SK-N-SH (cell line): ENCODE data around the gene TOX4. TPM values are rescaled to one million over a fixed set of nuclear protein-coding genes. Genes with fewer than 3 reads are reported as not detected.
"Not testable (repeated sequence)": the region's sequence is repeated elsewhere in the genome, so short reads cannot be mapped to it uniquely, and the experiment has no call there.

Experiments used
- CTCF ChIA-PET: fragments of 300-600, 350-600 bp; formaldehyde crosslinking; extraction: SDS; loops from one replicate; lab custom pipeline; 2021; lab: Yijun Ruan, JAX
- POLR2A ChIA-PET: fragments of 350-600 bp; sonication (Branson Sonifier 250); formaldehyde crosslinking; extraction: SDS; loops from one replicate; lab custom pipeline; 2020; ENCODE audit warnings: antibody characterized with exemption, inconsistent platforms; lab: Yijun Ruan, JAX
- DNase-seq: peaks from one replicate; pipeline ENCODE4 v3.0.0; 2012
- H2AFZ ChIP-seq: fragments of 200-600 bp; sonication (generic); 2 replicates; pipeline ENCODE4 v1.8.1; 2016; ENCODE audit warnings: antibody characterized with exemption, mild to moderate bottlenecking, low read depth
- H3F3A ChIP-seq: fragments of 200-600 bp; sonication (generic); replicated peaks from 2 replicates; pipeline ENCODE3; 2016; ENCODE audit warnings: antibody characterized with exemption, mild to moderate bottlenecking; ENCODE audit not compliant: insufficient read depth
- H3K27ac ChIP-seq, 2 experiments: fragments of 200-500 bp in 1 of 2; fragments of 200-600 bp in 1 of 2; sonication (Bioruptor generic) in 1 of 2; sonication (generic), shearing (Covaris generic) in 1 of 2; 2 replicates each; pipeline versions ENCODE4 v1.5.1 to v1.6.1; 2014 to 2016; ENCODE audit warnings: low read depth in 2 of 2, inconsistent platforms in 1 of 2, low read length in 1 of 2, mild to moderate bottlenecking in 1 of 2, mixed read lengths in 1 of 2
- H3K27me3 ChIP-seq: fragments of 200-600 bp; sonication (generic), shearing (Covaris generic); 2 replicates; pipeline ENCODE4 v1.6.1; 2016; ENCODE audit warnings: mixed run types; ENCODE audit not compliant: insufficient read depth
- H3K36me3 ChIP-seq, 2 experiments: fragments of 200-500 bp in 1 of 2; fragments of 200-600 bp in 1 of 2; sonication (Bioruptor generic) in 1 of 2; sonication (generic) in 1 of 2; replicated peaks in 1 of 2; 2 replicates each; pipeline versions ENCODE3 to v1.5.1; 2014 to 2016; ENCODE audit warnings: low read length in 1 of 2, mild to moderate bottlenecking in 1 of 2; ENCODE audit not compliant: insufficient read depth in 2 of 2, control insufficient read depth in 1 of 2
- H3K4me1 ChIP-seq, 2 experiments: fragments of 200-500 bp in 1 of 2; fragments of 200-600 bp in 1 of 2; sonication (Bioruptor generic) in 1 of 2; sonication (generic), shearing (Covaris generic) in 1 of 2; 2 replicates each; pipeline versions ENCODE4 v1.5.1 to v1.6.1; 2014 to 2016; ENCODE audit warnings: low read depth in 1 of 2, low read length in 1 of 2, mixed run types in 1 of 2; ENCODE audit not compliant: insufficient read depth in 2 of 2, control insufficient read depth in 1 of 2
- H3K4me2 ChIP-seq: fragments of 200-600 bp; sonication (generic), shearing (Covaris generic); 2 replicates; pipeline ENCODE4 v1.6.1; 2017; ENCODE audit warnings: mixed run types
- H3K4me3 ChIP-seq, 2 experiments: fragments of 200-500 bp in 1 of 2; fragments of 200-600 bp in 1 of 2; sonication (Bioruptor generic) in 1 of 2; sonication (generic), shearing (Covaris generic) in 1 of 2; 2 replicates each; pipeline versions ENCODE4 v1.5.1 to v1.8.1; 2014 to 2016; ENCODE audit warnings: low read depth in 2 of 2, inconsistent platforms in 1 of 2, low read length in 1 of 2, mild to moderate bottlenecking in 1 of 2, mixed read lengths in 1 of 2, moderate library complexity in 1 of 2
- H3K79me2 ChIP-seq: fragments of 200-600 bp; sonication (generic); 2 replicates; pipeline ENCODE4 v1.8.1; 2017; ENCODE audit warnings: mild to moderate bottlenecking; ENCODE audit not compliant: insufficient read depth
- H3K9ac ChIP-seq: fragments of 200-600 bp; sonication (generic); 2 replicates; pipeline ENCODE4 v1.6.1; 2017; ENCODE audit warnings: mixed run types
- H3K9me2 ChIP-seq: fragments of 200-600 bp; sonication (generic); 2 replicates; pipeline ENCODE4 v1.6.1; 2017; ENCODE audit warnings: mixed run types
- H3K9me3 ChIP-seq: fragments of 200-600 bp; sonication (generic); 2 replicates; pipeline ENCODE4 v1.6.1; 2017; ENCODE audit warnings: mixed run types, mild to moderate bottlenecking, moderate library complexity
- H4K20me1 ChIP-seq: fragments of 200-600 bp; sonication (generic); 2 replicates; pipeline ENCODE4 v1.6.1; 2017; ENCODE audit warnings: mild to moderate bottlenecking, mixed run types; ENCODE audit not compliant: insufficient read depth
- CHD2 ChIP-seq: fragments of 150-350 bp; IDR thresholded peaks from 2 replicates; pipeline ENCODE4 v1.6.1; 2018; ENCODE audit warnings: low read length; ENCODE audit not compliant: partially characterized antibody
- ELF1 ChIP-seq: IDR thresholded peaks from 2 replicates; pipeline ENCODE4 v1.4.0; 2012
- EZH2phosphoT487 ChIP-seq: fragments of 200-600 bp; sonication (generic); IDR thresholded peaks from 2 replicates; pipeline ENCODE4 v1.6.1; 2017; ENCODE audit warnings: low read depth, mixed run types, mild to moderate bottlenecking, antibody characterized with exemption, moderate library complexity, borderline replicate concordance
- FOXM1 ChIP-seq: IDR thresholded peaks from 2 replicates; pipeline ENCODE4 v1.4.0; 2012; ENCODE audit warnings: low read depth, mild to moderate bottlenecking
- JUND ChIP-seq: IDR thresholded peaks from 2 replicates; pipeline ENCODE4 v1.4.0; 2012
- MEF2A ChIP-seq: IDR thresholded peaks from 2 replicates; pipeline ENCODE4 v1.4.0; 2012; ENCODE audit warnings: low read depth, borderline replicate concordance
- NFIC ChIP-seq: IDR thresholded peaks from 2 replicates; pipeline ENCODE4 v1.4.0; 2012; ENCODE audit warnings: borderline replicate concordance
- POLR2AphosphoS5 ChIP-seq: IDR thresholded peaks from 2 replicates; pipeline ENCODE4 v1.6.1; 2012; ENCODE audit warnings: low read depth, low read length
- RAD21 ChIP-seq: IDR thresholded peaks from 2 replicates; pipeline ENCODE4 v1.6.1; 2012; ENCODE audit warnings: mild to moderate bottlenecking, low read length
- RFX5 ChIP-seq: IDR thresholded peaks from 2 replicates; pipeline ENCODE4 v1.6.1; 2012; ENCODE audit warnings: mild to moderate bottlenecking, improper control_type of control experiment, low read length
- SIN3A ChIP-seq: IDR thresholded peaks from 2 replicates; pipeline ENCODE4 v1.6.1; 2012; ENCODE audit warnings: low read depth, mild to moderate bottlenecking, low read length, moderate library complexity, borderline replicate concordance
- SMC3 ChIP-seq: IDR thresholded peaks from 2 replicates; pipeline ENCODE4 v1.6.1; 2012; ENCODE audit warnings: low read depth, low read length, improper control_type of control experiment
- TCF12 ChIP-seq: IDR thresholded peaks from 2 replicates; pipeline ENCODE4 v1.4.0; 2012
- TEAD4 ChIP-seq: IDR thresholded peaks from 2 replicates; pipeline ENCODE4 v1.4.0; 2012; ENCODE audit warnings: mild to moderate bottlenecking, borderline replicate concordance; ENCODE audit not compliant: insufficient read depth
- whole genome bisulfite sequencing: methylation state at CpG from one replicate; pipeline ENCODE4 v1.1.6; 2017; ENCODE audit warnings: low lambda C conversion rate; 5-methylcytosine and 5-hydroxymethylcytosine counted together
- polyA plus RNA-seq, 3 experiments: library from polyadenylated mRNA; depleted of rRNA; stranded (reverse); fragments of >200 nt; gene quantifications; 2 replicates each; pipeline ENCODE4 v1.2.3, GENCODE V29; 2012
- TF ChIP-seq, protein P1 (sequence below): IDR thresholded peaks from 2 replicates; pipeline ENCODE4 v1.4.0; 2012; ENCODE audit warnings: low read depth, borderline replicate concordance
- TF ChIP-seq, protein P2 (sequence below): fragments of 150-350 bp; IDR thresholded peaks from 2 replicates; pipeline ENCODE4 v1.6.1; 2017; ENCODE audit warnings: antibody characterized with exemption, low read length, low read depth, borderline replicate concordance
- TF ChIP-seq, protein P3 (sequence below): IDR thresholded peaks from 2 replicates; pipeline ENCODE4 v1.6.1; 2012; ENCODE audit warnings: mild to moderate bottlenecking, low read depth, low read length, moderate library complexity
- TF ChIP-seq, protein P4 (sequence below): IDR thresholded peaks from 2 replicates; pipeline ENCODE4; 2012

TOX4 gene
- polyA plus RNA-seq, 1 of the 3 experiments (the other 2 are of a cell fraction): 52.3 TPM

DNA sequence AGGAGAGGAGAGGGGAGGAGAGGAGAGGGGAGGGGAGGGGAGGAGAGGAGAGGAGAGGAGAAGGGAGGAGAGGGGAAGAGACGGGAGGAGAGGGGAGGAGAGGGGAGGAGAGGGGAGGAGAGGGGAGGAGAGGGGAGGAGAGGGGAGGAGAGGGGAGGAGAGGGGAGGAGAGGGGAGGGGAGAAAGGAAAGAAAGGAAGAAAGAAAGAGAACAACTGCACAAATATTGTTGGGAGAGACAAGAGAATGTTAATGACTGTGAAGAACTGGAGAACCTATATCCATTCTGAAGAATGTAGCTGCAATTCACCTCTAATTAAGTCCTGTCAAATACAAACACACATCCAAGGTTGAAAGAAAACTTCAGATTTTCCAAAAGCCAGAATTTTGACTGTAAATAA is 34.3 kb upstream of the TOX4 start:
- CTCF ChIA-PET: interaction anchor here (1.6 kb wide), 1 partner anchor 11 kb away, joined by 4 read pairs; no protein-coding TSS in a partner anchor
- POLR2A ChIA-PET: not testable (repeated sequence)

DNA sequence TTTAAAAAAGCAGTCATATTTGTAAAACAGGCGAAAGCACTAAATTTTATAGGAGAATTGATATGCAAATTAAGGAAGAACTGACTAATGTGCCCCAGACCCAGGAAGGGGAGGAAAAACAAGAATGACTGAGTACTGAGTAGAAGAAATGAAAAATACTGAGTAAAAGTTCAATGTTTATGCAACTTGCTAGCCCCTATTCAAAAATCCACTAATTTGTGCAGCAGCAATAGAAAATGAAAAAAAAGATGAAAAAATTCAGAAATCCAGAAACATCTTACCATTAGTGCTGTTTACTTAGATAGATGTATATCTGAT is 27.1 kb upstream of the TOX4 start:
- Histone ChIP-seq H3K79me2 (peaks cover 100% of the 10 kb centered on the region), H3K27ac (no peak overlapping the region), H3K9me2 (no peaks in the 10 kb centered on the region), H3K4me2 (no peak overlapping the region), H3K4me3 (no peak overlapping the region), H3K9ac (no peak overlapping the region), H3F3A (no peaks in the 10 kb centered on the region), H3K36me3 (peaks cover 3 to 22% of the 10 kb centered on the region in 2 experiments), H3K27me3 (no peaks in the 10 kb centered on the region), H2AFZ (no peak overlapping the region), H4K20me1 (peaks cover 23% of the 10 kb centered on the region), H3K4me1 (peaks cover 4 to 10% of the 10 kb centered on the region in 2 experiments; a peak in 2 of 4 replicates), H3K9me3 (no peaks in the 10 kb centered on the region)
- POLR2A ChIA-PET: no interaction called here
- DNase-seq: no peak
- WGBS: 97% methylated on average over 1 of the region's 1 CpG
- CTCF ChIA-PET: no interaction called here
- TF ChIP-seq SIN3A (no peak), MEF2A (no peak), POLR2AphosphoS5 (no peak), RFX5 (no peak), RAD21 (no peak), JUND (no peak), FOXM1 (no peak), SMC3 (no peak), ELF1 (no peak), TEAD4 (no peak), NFIC (no peak), EZH2phosphoT487 (no peak), TCF12 (no peak), CHD2 (no peak)
- TF ChIP-seq, protein P1, sequence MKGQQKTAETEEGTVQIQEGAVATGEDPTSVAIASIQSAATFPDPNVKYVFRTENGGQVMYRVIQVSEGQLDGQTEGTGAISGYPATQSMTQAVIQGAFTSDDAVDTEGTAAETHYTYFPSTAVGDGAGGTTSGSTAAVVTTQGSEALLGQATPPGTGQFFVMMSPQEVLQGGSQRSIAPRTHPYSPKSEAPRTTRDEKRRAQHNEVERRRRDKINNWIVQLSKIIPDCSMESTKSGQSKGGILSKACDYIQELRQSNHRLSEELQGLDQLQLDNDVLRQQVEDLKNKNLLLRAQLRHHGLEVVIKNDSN: no peak
- TF ChIP-seq, protein P2, sequence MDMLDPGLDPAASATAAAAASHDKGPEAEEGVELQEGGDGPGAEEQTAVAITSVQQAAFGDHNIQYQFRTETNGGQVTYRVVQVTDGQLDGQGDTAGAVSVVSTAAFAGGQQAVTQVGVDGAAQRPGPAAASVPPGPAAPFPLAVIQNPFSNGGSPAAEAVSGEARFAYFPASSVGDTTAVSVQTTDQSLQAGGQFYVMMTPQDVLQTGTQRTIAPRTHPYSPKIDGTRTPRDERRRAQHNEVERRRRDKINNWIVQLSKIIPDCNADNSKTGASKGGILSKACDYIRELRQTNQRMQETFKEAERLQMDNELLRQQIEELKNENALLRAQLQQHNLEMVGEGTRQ: no peak
- TF ChIP-seq, protein P3, sequence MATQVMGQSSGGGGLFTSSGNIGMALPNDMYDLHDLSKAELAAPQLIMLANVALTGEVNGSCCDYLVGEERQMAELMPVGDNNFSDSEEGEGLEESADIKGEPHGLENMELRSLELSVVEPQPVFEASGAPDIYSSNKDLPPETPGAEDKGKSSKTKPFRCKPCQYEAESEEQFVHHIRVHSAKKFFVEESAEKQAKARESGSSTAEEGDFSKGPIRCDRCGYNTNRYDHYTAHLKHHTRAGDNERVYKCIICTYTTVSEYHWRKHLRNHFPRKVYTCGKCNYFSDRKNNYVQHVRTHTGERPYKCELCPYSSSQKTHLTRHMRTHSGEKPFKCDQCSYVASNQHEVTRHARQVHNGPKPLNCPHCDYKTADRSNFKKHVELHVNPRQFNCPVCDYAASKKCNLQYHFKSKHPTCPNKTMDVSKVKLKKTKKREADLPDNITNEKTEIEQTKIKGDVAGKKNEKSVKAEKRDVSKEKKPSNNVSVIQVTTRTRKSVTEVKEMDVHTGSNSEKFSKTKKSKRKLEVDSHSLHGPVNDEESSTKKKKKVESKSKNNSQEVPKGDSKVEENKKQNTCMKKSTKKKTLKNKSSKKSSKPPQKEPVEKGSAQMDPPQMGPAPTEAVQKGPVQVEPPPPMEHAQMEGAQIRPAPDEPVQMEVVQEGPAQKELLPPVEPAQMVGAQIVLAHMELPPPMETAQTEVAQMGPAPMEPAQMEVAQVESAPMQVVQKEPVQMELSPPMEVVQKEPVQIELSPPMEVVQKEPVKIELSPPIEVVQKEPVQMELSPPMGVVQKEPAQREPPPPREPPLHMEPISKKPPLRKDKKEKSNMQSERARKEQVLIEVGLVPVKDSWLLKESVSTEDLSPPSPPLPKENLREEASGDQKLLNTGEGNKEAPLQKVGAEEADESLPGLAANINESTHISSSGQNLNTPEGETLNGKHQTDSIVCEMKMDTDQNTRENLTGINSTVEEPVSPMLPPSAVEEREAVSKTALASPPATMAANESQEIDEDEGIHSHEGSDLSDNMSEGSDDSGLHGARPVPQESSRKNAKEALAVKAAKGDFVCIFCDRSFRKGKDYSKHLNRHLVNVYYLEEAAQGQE: no peak
- TF ChIP-seq, protein P4, sequence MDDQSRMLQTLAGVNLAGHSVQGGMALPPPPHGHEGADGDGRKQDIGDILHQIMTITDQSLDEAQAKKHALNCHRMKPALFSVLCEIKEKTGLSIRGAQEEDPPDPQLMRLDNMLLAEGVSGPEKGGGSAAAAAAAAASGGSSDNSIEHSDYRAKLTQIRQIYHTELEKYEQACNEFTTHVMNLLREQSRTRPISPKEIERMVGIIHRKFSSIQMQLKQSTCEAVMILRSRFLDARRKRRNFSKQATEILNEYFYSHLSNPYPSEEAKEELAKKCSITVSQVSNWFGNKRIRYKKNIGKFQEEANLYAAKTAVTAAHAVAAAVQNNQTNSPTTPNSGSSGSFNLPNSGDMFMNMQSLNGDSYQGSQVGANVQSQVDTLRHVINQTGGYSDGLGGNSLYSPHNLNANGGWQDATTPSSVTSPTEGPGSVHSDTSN: no peak

More for the DNA sequence above, 34.3 kb upstream of the TOX4 start:
- not testable (repeated sequence) for H3F3A ChIP-seq, H4K20me1 ChIP-seq, DNase-seq, H3K4me3 ChIP-seq, H3K27ac ChIP-seq, H3K4me1 ChIP-seq, H3K4me2 ChIP-seq, H3K9me2 ChIP-seq, H3K9ac ChIP-seq, H3K27me3 ChIP-seq, H3K9me3 ChIP-seq, H2AFZ ChIP-seq
- Histone ChIP-seq H3K36me3 (peaks cover 0 to 10% of the 10 kb centered on the region in 2 experiments), H3K79me2 (peaks cover 96% of the 10 kb centered on the region)
- WGBS: 91% methylated on average over 1 of the region's 1 CpG
